Pancreas (tissue), 10 donors: ENCODE results near the gene XRCC1. TPM values are rescaled to one million over a fixed set of nuclear protein-coding genes. Genes with fewer than 3 reads are reported as not detected.

Source experiments
- ATAC-seq, 4 donors: fragments of 200-7000 bp; cut with Tn5 transposase; one replicate each; pipeline versions ENCODE4 v1.8.0 to v1.9.1; 2020; ENCODE audit warnings: mild to moderate bottlenecking in 4 of 4, moderate library complexity in 4 of 4
- DNase-seq, 6 donors: peaks; one replicate each; pipeline ENCODE4 v3.0.0-alpha.2; 2020
- FAIRE-seq: peaks from 2 replicates; lab custom pipeline; 2012; peaks lifted over from hg19 to GRCh38; lab: Jason Lieb, UNC
- H3K27ac ChIP-seq, 4 donors: fragments of 200-600 bp; sonication (generic); 1 replicate in 3 of 4; 2 replicates in 1 of 4; pipeline versions ENCODE4 v1.5.0 to v1.8.0; 2020
- H3K27me3 ChIP-seq, 4 donors: fragments of 200-600 bp; one replicate each; pipeline ENCODE4 v1.8.0; 2021
- H3K36me3 ChIP-seq, 3 donors: fragments of 200-600 bp; sonication (generic) in 1 of 3; one replicate each; pipeline versions ENCODE4 v1.5.0 to v1.8.0; 2020 to 2021
- H3K4me1 ChIP-seq, 3 donors: fragments of 200-600 bp; one replicate each; pipeline ENCODE4 v1.8.0; 2021
- H3K4me3 ChIP-seq, 4 donors: fragments of 200-600 bp; sonication (generic) in 2 of 4; one replicate each; pipeline versions ENCODE4 v1.5.0 to v1.8.0; 2020 to 2021
- H3K9me3 ChIP-seq, 4 donors: fragments of 200-600 bp; one replicate each; pipeline ENCODE4 v1.8.0; 2021
- WGBS, 2 donors: extraction: QIAGEN DNeasy Blood & Tissue Kit; methylation state at CpG; one replicate each; pipeline ENCODE4 v1.1.7; 2013; 5-methylcytosine and 5-hydroxymethylcytosine counted together
- intact Hi-C, 3 donors: fragments of 100-400 bp; cut with DNase I; formaldehyde crosslinking; loops; one replicate each; pipeline versions ENCODE4 v1.11.1 to v1.14.2; 2022
- polyA plus RNA-seq, 2 donors: library from polyadenylated mRNA; stranded (reverse); fragments of 200-250 nt; gene quantifications; one replicate each; pipeline ENCODE4 v1.2.3, GENCODE V29; 2013
- total RNA-seq, 6 donors: library from RNA; stranded (reverse); fragmentation: NEBNext Ultra II Directional in 4 of 6; extraction: Animal tissue kit (Norgen Biotek cat#: 25700) in 4 of 6; gene quantifications; one replicate each; pipeline versions ENCODE4 v1.2.1 to v1.2.4, GENCODE V29; 2021 to 2023
- TF ChIP-seq, protein P1 (sequence below), 4 donors: fragments of 200-600 bp; sonication (generic) in 3 of 4; IDR thresholded peaks; one replicate each; pipeline versions ENCODE4 v1.5.0 to v1.8.0; 2021; ENCODE audit warnings: antibody characterized with exemption in 4 of 4
- donor health status: healthy with polysubstance abuse.
- donor health status: DM: no; HTN: no; CAD: no; lungs with moderate emphysema.
- donor health status: DM: no; HTN: no; CAD: no.
- donor health status: control.
- donor health status: control.
- donor health status: Bipolar disorder and iron deficiency.
- donor health status: DM: yes; HTN: yes; CAD: no.
- donor health status: DM: no; HTN: no; CAD: no.
- donor health status: DM: no; HTN: no; CAD: no.
- donor health status: DM: yes; HTN: yes; CAD: no.

The XRCC1 gene
- total and polyA plus RNA-seq, 8 donors = 9.3 to 19.3 (median 12.8) TPM

DNA sequence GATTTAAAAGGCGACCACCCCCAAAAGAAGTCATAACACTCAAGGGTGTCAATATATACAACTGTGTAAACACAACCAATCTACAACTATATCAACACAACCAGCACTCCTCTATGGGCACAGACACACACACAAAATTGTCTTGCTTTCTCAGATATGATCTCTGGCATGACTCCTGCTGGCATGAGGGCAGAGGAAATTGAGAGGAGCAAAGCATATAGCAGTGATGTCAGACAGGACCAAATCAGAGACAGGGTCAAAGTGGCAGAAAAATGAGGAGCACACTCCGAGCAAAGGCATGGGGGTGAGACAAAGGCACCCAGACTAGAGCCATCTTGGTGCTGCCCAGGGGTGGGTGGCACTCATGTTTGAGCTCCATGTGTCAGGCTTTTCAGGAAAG, 11.0 kb upstream of the XRCC1 start:
- Histone ChIP-seq H3K4me1 (peaks cover 0 to 8% (median 6%) of the 10 kb centered on the region in 3 donors), H3K27ac (no peak overlapping the region), H3K27me3 (no peaks in the 10 kb centered on the region), H3K4me3 (no peak overlapping the region), H3K36me3 (no peaks in the 10 kb centered on the region), H3K9me3 (no peaks in the 10 kb centered on the region)
- TF ChIP-seq, protein P1, sequence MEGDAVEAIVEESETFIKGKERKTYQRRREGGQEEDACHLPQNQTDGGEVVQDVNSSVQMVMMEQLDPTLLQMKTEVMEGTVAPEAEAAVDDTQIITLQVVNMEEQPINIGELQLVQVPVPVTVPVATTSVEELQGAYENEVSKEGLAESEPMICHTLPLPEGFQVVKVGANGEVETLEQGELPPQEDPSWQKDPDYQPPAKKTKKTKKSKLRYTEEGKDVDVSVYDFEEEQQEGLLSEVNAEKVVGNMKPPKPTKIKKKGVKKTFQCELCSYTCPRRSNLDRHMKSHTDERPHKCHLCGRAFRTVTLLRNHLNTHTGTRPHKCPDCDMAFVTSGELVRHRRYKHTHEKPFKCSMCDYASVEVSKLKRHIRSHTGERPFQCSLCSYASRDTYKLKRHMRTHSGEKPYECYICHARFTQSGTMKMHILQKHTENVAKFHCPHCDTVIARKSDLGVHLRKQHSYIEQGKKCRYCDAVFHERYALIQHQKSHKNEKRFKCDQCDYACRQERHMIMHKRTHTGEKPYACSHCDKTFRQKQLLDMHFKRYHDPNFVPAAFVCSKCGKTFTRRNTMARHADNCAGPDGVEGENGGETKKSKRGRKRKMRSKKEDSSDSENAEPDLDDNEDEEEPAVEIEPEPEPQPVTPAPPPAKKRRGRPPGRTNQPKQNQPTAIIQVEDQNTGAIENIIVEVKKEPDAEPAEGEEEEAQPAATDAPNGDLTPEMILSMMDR (IDR thresholded peaks at IDR 0.05) = no peak
- ATAC-seq (no peak), DNase-seq (no peak), FAIRE-seq (no peak)
- 80 to 89% methylated on average over 2 of the region's 2 CpGs for WGBS, 2 donors
- intact Hi-C loops = no loop called here

GRCh38 chr19:43584484-43584883, 9.2 kb upstream of the XRCC1 start:
- Histone ChIP-seq H3K4me3 (no peak overlapping the region), H3K27me3 (no peaks in the 10 kb centered on the region), H3K27ac (peak overlapping the region in 3 of 4 donors; percentile 34 to 60 (median 52)), H3K9me3 (no peaks in the 10 kb centered on the region), H3K36me3 (no peaks in the 10 kb centered on the region), H3K4me1 (peaks cover 0 to 8% (median 6%) of the 10 kb centered on the region in 3 donors)
- ATAC-seq = peak; percentile 24 to 70 (median 51)
- TF ChIP-seq, protein P1 (IDR thresholded peaks at IDR 0.05) = no peak
- no peak for DNase-seq
- no peak for FAIRE-seq
- WGBS, 2 donors = 36 to 52% methylated on average over 1 of the region's 1 CpG
- intact Hi-C loops = no loop called here

DNA sequence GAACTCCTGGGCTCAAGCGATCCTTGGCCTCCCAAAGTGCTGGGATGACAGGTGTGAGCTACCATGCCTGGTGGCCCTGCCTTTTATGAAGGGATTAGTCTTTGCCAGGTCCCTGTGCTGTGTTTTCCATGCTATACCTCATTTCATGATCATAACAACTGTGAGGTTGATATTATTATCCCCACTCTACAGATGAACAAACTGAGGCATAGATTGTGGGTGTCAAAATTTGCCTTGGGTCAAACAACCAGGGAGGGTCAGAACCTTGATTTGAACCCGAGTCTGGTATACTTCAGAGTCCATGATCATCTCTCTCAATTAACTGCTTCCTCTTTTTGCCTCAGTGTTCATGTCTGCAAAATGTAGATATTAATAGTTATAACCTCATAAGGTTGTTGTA, 7.2 kb upstream of the XRCC1 start:
- Histone ChIP-seq H3K4me1 (peaks cover 0 to 8% (median 6%) of the 10 kb centered on the region in 3 donors), H3K4me3 (no peak overlapping the region), H3K27me3 (no peaks in the 10 kb centered on the region), H3K36me3 (no peaks in the 10 kb centered on the region), H3K27ac (no peak overlapping the region), H3K9me3 (no peaks in the 10 kb centered on the region)
- WGBS, 2 donors = 74 to 81% methylated on average over 2 of the region's 2 CpGs
- no peak for DNase-seq
- intact Hi-C loops = no loop called here
- ATAC-seq = no peak
- no peak for FAIRE-seq
- TF ChIP-seq, protein P1 (IDR thresholded peaks at IDR 0.05) = no peak

DNA sequence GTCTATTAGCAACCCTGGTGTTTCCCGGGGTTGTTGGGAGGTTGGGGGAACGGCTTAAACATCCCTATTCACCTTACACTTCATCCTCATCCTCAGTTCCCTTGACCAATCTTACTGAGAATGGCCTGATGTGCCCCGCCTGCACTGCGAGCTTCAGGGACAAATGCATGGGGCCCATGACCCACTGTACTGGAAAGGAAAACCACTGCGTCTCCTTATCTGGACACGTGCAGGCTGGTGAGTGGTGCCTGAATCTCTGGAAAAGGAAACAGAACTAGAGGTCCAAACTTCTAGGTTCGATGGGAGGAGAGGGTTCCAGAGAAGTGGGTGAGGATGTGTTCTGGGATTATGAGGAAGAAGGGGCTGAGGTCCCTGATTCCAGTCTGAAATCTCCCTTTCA, 6.1 kb upstream of the XRCC1 start:
- DNase-seq = no peak
- H3K4me1 ChIP-seq = peaks cover 0 to 8% (median 6%) of the 10 kb centered on the region in 3 donors
- H3K27ac ChIP-seq = no peak overlapping the region
- 65 to 75% methylated on average over 7 of the region's 7 CpGs for WGBS, 2 donors
- TF ChIP-seq, protein P1 (IDR thresholded peaks at IDR 0.05) = no peak
- H3K27me3 ChIP-seq = no peaks in the 10 kb centered on the region
- H3K36me3 ChIP-seq = no peaks in the 10 kb centered on the region
- no peak for FAIRE-seq
- H3K9me3 ChIP-seq = no peaks in the 10 kb centered on the region
- no peak overlapping the region for H3K4me3 ChIP-seq
- intact Hi-C loops = no loop called here
- ATAC-seq = no peak

DNA sequence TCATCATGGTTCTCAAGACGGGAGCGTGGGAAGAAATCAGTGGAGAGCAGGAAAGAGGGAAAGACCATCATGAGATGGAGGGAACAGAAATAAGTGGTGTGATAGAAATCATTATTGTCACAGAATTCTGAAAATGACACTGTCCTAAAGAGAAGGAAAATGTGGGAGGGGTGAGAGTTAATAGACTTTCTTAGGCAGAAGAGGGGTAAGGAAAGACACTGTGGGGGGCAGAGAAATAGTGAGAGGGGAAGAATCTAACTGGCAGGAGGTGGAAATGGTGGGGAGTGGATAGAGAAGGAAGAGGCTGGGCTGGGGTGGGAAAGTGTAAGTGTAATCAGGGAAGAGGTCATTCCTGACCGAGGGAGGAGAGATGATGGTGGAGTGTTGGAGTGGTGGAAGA, 3.5 kb upstream of the XRCC1 start:
- Histone ChIP-seq H3K4me1 (peaks cover under 1 to 7% (median 7%) of the 10 kb centered on the region in 3 donors), H3K36me3 (no peaks in the 10 kb centered on the region), H3K4me3 (no peak overlapping the region), H3K27ac (no peak overlapping the region), H3K9me3 (no peaks in the 10 kb centered on the region), H3K27me3 (no peaks in the 10 kb centered on the region)
- TF ChIP-seq, protein P1 (IDR thresholded peaks at IDR 0.05) = no peak
- FAIRE-seq (no peak), ATAC-seq (no peak), DNase-seq (no peak)
- intact Hi-C loops = no loop called here
- WGBS, 2 donors = 57 to 72% methylated on average over 3 of the region's 3 CpGs
